Osteoblast (primary cell): ENCODE data around the gene PITPNC1. TPM values are rescaled to one million over a fixed set of nuclear protein-coding genes. Genes with fewer than 3 reads are reported as not detected.

Experiments
- DNase-seq: peaks from one replicate; pipeline ENCODE4 v3.0.0; 2011; ENCODE audit warnings: low spot score, mixed read lengths; ENCODE audit not compliant: insufficient read length; ENCODE audit errors: missing footprints
- H2AFZ ChIP-seq: 2 replicates; pipeline ENCODE4 v1.6.0; 2011; ENCODE audit warnings: mild to moderate bottlenecking, low read length
- H3K27ac ChIP-seq: 2 replicates; pipeline ENCODE4 v1.5.1; 2011; ENCODE audit warnings: mild to moderate bottlenecking, low read depth, low read length, moderate library complexity
- H3K27me3 ChIP-seq: 2 replicates; pipeline ENCODE4 v1.6.0; 2012; ENCODE audit warnings: mild to moderate bottlenecking, control low read depth, inconsistent platforms, low read length, moderate library complexity; ENCODE audit not compliant: insufficient read depth
- H3K36me3 ChIP-seq: 2 replicates; pipeline ENCODE4 v1.5.1; 2011; ENCODE audit warnings: mild to moderate bottlenecking, low read length, control low read depth, moderate library complexity; ENCODE audit not compliant: insufficient read depth
- H3K4me1 ChIP-seq: 2 replicates; pipeline ENCODE4 v1.5.1; 2011; ENCODE audit warnings: mild to moderate bottlenecking, low read length, control low read depth, moderate library complexity; ENCODE audit not compliant: insufficient read depth
- H3K4me2 ChIP-seq: 2 replicates; pipeline ENCODE4 v1.6.0; 2011; ENCODE audit warnings: mild to moderate bottlenecking, low read length; ENCODE audit not compliant: insufficient read depth
- H3K4me3 ChIP-seq: fragments of 200-600 bp; sonication (generic); 3 replicates; pipeline ENCODE4 v1.5.1; 2012; ENCODE audit warnings: mild to moderate bottlenecking, low read length, inconsistent platforms; ENCODE audit not compliant: insufficient read depth
- H3K79me2 ChIP-seq: 2 replicates; pipeline ENCODE4 v1.6.0; 2012; ENCODE audit warnings: mild to moderate bottlenecking, low read length, control low read depth, inconsistent platforms; ENCODE audit not compliant: insufficient read depth
- H3K9me3 ChIP-seq: 2 replicates; pipeline ENCODE4 v1.5.1; 2011; ENCODE audit warnings: low read depth, low read length, control low read depth
- H4K20me1 ChIP-seq: 2 replicates; pipeline ENCODE4 v1.6.0; 2012; ENCODE audit warnings: mild to moderate bottlenecking, low read length, control low read depth; ENCODE audit not compliant: insufficient read depth
- CTCF ChIP-seq: IDR thresholded peaks from 2 replicates; pipeline ENCODE4 v1.5.1; 2011; ENCODE audit warnings: mild to moderate bottlenecking, low read depth, low read length, moderate library complexity; ENCODE audit errors: extremely low read depth
- total RNA-seq: library from RNA; depleted of rRNA; stranded (reverse); fragments of >200 nt; gene quantifications from 2 replicates; pipeline ENCODE4 v1.2.3, GENCODE V29; 2012

PITPNC1 gene
- total RNA-seq, 1 donor = 6.2 TPM

- Histone ChIP-seq H3K9me3 (no peaks in the 10 kb centered on the region), H3K4me2 (no peak overlapping the region), H3K4me1 (no peaks in the 10 kb centered on the region), H3K4me3 (no peak overlapping the region), H3K27ac (no peak overlapping the region), H4K20me1 (no peaks in the 10 kb centered on the region), H3K79me2 (no peaks in the 10 kb centered on the region), H3K36me3 (no peaks in the 10 kb centered on the region), H2AFZ (no peak overlapping the region), H3K27me3 (no peaks in the 10 kb centered on the region)
- TF ChIP-seq CTCF = no peak
- no peak for DNase-seq
These were observed 330.4 kb downstream of the PITPNC1 start for GRCh38 chr17:67707442-67707841.

DNA sequence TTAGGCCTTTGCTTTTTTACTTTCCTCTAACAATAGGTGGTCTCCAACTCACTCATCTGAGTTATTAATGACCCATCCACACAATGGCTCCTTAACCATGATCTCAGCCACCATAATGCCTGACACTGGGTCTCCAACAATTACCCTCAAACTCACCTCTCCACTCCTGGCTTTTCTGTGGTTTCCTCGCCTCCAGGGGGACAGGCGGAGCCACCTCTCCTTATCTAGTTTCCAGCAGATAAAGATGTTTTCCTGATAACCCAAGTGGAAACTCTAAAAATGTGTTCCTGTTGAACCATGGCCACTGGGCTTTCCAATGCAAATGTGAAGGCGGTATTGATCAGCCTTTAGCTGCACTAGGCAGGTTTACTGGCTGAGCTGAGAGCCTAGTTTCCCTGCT, 331.3 kb downstream of the PITPNC1 start:
- no peaks in the 10 kb centered on the region for H3K9me3 ChIP-seq
- no peak overlapping the region for H3K4me3 ChIP-seq
- H3K4me1 ChIP-seq = no peaks in the 10 kb centered on the region
- no peaks in the 10 kb centered on the region for H4K20me1 ChIP-seq
- H3K36me3 ChIP-seq = no peaks in the 10 kb centered on the region
- DNase-seq = no peak
- H3K4me2 ChIP-seq = no peak overlapping the region
- TF ChIP-seq CTCF = no peak
- H3K79me2 ChIP-seq = no peaks in the 10 kb centered on the region
- H3K27ac ChIP-seq = no peak overlapping the region
- no peak overlapping the region for H2AFZ ChIP-seq
- no peaks in the 10 kb centered on the region for H3K27me3 ChIP-seq

DNA sequence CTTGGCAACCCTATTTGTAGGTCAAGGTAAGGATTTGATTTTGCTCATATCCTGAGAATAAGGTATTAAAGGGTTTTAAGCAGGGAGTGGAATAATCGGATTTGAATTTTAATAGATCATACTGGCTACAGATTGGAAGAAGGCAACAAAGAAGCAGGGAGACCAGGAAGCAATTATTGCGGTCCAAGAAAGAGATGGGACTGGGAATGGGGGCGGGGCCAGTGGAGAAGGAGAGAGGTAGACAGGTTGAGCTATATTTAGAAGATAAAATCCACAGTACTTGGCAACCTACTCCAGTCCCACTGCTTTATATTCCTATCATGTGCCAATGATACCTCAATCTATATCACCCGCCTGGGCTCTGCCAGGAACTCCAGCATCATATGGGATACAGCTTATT, 334.8 kb downstream of the PITPNC1 start:
- Histone ChIP-seq H3K79me2 (no peaks in the 10 kb centered on the region), H4K20me1 (no peaks in the 10 kb centered on the region), H3K27me3 (no peaks in the 10 kb centered on the region)

DNA sequence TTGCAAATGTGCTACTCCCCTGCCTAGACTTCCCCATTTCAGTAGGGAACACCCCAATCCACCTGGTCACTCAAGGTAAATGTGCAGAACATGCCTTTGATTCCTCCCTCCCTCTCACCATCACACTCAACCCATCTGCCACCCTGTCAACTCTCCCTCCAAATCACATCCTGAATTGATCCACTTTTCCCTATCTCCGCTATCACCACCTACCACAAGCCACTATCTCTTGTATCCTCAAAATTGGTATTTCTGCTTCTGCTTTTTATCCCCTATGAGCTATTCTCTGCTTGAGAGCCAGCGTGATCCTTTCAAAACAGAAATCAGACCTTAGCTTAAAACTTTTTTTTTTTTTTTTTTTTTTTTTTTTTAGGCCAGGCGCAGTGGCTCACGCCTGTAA, 335.3 kb downstream of the PITPNC1 start:
- Histone ChIP-seq H3K79me2 (no peaks in the 10 kb centered on the region), H3K4me2 (no peak overlapping the region), H3K4me1 (peaks cover 8% of the 10 kb centered on the region), H3K9me3 (no peaks in the 10 kb centered on the region), H3K4me3 (no peak overlapping the region), H4K20me1 (no peaks in the 10 kb centered on the region), H3K36me3 (no peaks in the 10 kb centered on the region), H2AFZ (no peak overlapping the region), H3K27me3 (no peaks in the 10 kb centered on the region), H3K27ac (no peak overlapping the region)
- no peak for TF ChIP-seq CTCF
- DNase-seq = no peak

More for the DNA sequence above, 334.8 kb downstream of the PITPNC1 start:
- no peaks in the 10 kb centered on the region for H3K36me3 ChIP-seq
- H3K27ac ChIP-seq = no peak overlapping the region
- H3K4me2 ChIP-seq = no peak overlapping the region
- DNase-seq = no peak
- TF ChIP-seq CTCF = no peak
- no peaks in the 10 kb centered on the region for H3K9me3 ChIP-seq
- H2AFZ ChIP-seq = no peak overlapping the region
- H3K4me3 ChIP-seq = no peak overlapping the region
- H3K4me1 ChIP-seq = peaks cover 3% of the 10 kb centered on the region
